Endothelial cell of hepatic sinusoid (primary cell): ENCODE results near the gene DLK1.

Source experiments
- in situ Hi-C: cut with HindIII; loops from 2 replicates; pipeline ENCODE4 v1.10.0; 2017; ENCODE audit warnings: low sequenced_read_pairs

Gene DLK1

DNA sequence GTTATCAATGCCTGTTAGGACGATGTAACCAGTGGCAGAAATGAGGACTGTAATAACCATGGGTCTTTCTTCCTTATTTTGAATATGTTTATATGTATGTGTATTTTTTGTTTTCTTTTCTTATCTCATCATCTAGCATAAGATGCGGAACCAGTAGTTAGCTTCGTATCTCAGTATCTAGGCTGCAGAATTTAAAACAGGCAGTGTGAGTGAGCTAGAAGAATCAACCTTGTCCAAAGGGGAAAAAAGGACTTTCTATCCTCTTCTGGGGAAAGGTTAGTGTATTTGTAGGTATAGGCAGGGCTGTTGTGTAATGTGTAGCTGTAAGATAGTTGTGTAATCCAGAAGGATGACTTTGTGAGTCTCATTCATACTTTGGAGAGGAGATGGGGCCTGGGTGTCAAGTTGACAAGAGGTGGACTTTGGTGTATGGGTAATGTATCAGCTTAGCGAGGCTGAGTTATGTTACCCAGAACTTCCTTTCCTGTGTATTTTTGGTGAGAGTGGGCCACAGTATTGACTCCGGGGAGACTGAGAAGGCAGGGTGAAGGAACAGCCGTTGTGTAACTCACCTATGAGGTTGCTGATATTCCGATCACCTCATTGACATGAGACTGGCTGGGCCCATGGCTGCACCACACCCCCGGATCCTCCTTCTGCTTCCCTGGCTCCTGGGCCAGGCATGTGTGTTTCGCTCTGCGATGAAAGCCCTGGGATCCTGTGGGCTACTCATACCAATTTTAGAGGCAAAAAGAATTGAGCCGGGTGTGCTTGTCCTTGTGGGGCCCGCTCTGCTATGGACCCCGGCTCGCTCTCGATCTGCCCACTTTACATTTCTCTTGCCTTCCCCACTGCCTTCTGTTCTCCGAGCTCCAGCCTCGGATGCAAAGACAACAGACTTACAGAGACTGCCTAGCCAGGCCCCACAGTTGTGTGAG, 24.3 kb downstream of the DLK1 start:
- in situ Hi-C loops, result no loop called here

DNA sequence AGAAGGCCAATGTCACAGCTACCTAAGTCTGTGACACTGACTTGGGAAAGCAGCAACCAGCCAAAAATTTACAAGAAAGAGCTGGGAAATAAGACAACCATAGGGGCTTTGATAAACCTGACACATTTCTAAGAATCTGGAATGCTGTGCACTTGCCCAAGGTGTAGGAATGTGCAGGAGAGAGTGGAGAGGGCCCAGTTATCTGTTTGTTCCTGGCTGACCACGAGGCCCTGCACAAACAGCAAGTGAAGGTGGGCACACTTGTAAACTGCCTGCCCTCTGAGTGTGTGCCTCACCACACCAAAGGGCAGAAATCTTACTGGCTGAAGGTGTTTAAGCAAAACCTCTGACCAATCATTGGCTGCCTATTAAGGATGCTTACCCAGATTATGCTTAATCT, 27.3 kb downstream of the DLK1 start:
- in situ Hi-C loops, result no loop called here

DNA sequence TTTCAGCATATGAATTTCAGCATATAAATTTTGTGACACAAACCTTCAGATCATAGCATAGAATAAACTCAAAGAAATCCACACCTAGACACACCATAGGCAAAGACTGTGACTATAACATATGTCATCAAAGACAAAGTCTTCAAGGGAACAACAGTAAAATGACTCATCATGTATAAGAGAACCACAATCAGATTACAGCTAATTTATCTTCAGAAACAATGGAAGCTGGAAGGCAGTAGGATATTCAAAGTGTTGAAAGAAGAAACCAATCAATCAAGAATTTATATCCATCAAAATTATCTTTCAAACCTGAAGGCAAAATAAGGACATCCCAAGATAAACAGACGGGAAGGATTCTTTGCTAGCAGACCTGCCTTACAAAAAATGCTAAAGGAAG, 29.0 kb downstream of the DLK1 start:
- in situ Hi-C loops, result no loop called here

DNA sequence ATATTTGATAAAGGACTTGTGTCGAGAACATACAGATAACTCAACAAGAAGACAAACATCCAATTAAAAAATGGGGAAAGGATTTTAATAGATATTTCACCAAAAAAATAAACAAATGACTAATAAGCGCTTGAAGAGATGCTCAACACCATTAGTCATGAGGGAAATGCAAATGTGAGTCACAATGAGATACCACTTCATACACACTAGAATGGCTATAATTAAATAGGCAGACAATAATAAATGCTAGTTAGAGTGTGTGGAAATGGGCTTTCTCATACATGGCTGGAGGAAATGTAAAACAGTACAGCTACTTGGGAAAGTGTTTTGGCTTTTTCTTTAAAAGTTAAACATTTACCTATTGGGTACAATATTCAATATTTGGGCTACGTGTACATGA, 34.8 kb downstream of the DLK1 start:
- in situ Hi-C loops, result no loop called here

DNA sequence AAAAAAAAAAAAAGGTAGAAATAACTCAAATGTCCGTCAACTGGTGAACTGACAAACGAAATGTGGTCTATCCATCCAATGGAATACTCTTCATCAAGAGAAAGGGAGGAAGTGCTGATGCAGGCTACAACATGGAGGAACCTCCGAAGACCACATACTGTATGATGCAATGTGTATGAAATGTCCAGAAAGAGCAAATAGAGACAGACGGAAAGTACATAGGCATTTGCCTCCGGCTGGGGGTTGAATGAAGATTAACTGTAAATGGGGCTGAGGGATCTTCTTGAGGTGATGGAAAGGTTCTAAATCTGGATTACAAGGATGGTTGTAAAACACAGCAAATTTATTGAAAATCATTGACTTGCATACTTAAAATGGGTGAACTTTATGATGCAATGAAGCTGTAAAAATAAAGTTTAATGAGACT, 35.4 kb downstream of the DLK1 start:
- in situ Hi-C loops, result no loop called here

DNA sequence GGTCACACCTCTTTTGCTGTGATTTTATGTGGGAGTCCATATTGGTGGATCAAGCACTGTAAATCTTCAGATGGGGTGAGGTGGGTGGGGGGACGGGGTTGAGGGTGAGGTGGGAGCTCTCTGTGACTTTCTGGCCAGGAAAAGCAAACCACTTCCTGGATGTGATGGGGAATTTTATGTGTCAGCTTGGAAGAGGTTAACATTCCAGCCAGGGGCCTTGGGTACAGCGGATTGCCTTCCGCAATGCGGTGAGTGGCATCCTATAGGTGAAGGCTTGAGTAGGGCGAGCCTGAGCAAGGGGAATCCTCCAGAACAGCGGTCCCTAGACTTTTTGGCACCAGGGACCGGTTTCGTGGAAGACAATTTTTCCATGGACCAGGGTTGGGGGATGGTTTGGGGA, 36.2 kb downstream of the DLK1 start:
- in situ Hi-C loops, result no loop called here

DNA sequence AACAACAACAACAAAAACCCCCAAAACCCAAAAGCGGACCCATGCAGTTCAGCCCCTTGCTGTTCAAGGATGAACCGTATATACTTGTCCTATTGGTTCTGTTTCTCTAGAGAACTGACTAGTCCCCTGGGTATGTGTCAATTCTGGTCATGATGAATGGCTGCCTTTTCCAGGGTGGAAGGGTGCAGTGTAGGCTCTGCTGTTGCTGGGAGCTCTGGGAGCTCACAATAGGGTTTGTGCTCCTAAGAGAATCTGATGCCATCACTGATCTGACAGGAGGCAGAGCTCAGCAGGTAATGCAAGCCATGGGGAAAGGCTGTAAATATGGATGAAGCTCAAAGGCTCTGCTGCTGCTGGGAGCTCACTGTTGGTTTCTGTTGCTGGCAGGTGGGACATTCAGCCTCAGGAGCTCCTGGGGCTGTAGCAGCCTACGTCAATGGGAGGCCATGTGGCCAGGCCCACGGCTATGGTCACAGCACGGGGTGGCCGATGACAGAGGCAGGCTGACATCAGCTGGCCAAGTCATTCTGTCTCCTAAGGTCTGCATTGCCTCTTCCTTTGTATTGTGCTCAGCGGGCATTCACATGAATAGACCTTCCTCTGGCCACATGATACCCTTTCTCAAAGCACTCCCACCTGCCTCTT, 37.9 kb downstream of the DLK1 start:
- in situ Hi-C loops, result no loop called here

DNA sequence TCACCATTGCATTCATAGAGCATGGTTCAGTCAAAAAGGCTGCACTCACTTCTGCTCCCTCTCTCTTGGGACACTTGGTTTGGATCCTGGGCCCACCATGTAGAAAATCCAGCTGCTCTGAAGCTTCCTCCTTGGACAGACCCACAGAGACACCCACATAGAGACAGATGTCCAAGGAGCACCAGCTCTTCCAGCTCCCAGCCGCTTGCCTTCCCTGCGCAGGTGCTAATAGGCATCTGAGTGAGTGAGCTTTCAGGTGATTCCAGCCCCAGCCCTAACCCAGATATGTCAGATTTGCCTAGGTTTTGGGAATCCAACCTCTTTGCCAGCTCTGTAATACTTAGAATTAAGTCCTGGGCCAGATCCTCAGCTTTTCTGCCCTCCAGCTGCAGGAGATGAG, 38.6 kb downstream of the DLK1 start:
- in situ Hi-C loops, result no loop called here

DNA sequence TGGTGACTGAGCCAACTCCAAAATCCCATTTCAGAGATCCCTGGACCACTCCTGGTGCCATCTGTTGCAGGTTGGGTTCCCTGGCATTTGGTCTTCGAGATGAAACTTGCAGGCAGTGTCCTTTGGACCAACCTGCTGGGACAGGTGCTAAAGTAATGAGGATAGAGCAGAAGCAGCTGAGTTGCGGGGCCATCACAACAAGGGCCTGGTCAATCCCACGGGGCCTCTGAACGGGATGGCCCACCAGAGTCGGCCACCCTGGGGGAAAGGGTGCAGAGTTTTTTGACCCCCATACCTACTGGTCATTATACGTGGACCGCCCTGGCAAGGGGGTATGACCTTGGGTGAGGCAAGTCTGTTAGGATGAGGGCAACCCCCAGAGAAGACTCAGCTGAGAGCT, 39.3 kb downstream of the DLK1 start:
- in situ Hi-C loops, result no loop called here

DNA sequence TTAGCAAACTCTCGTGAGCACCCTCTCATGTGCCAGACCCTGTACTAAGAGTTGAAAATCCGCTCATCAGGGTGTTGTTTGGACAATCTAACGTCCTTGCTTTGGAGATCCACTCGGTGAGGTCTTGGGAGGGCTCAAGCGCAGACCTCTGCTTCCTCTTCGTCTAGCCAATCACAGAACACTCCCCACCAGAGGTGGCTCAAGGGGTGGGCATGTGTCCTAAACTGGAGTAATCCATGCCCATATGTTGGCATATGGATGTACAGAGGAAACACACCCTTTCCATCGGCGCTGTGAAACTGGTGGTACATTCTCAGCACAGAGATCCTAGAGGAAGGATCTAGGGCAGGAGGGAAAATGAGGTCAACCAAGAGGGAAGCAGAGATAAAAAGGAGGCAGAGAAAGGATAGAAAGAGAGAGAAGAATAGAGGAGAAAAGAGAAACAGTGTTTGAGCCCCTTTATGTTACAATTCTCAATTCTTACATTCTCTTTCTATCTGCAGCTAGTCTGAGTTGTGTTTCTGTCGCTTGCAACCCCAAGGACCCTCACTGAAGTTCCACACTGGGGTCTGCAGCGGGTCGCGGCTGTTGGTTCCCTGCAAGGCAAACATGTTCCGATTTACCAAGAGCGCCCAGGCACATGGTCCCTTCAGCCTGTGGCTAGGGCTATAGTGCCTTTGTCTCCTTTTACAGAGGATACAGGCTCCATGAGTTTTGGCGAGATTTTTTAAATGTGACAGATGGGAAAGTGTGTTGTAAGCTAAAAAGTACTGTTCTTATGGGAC, 40.5 kb downstream of the DLK1 start:
- in situ Hi-C loops, result no loop called here

DNA sequence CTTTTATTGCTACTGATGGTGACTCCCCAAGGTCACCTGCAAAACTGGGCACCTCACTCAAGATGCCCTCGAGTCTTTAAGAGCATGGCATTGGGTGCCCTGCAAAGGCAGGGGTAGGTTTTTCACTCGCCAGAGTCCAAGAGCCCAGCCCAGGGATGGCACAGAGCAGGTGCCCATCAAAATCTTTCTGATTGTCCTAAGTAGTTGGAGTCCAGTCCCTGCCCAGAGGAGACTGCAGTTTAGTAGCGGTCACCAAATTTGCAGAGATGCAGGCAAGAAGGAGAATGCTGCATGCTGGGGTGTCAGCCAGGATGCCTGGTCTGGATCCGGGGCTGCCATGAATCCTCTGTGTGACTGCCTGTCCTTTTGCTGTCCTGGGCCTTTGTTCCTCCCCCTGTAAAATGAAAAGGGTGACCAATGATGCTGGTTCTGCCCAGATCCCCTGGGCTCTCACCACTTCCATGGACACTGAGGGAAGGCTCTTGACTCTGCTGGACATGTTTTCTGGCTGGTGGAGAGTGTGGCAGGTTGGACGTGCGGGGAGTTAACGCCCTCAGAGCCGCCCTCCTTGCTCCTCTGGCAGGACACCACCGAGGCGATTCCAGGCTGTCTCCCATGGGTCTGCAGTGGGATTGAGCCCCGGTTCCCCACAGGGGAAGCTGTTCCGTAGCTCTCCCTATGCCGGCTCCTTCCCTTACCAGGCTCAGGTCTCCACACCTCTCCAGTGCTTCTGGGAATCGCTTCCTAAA, 41.3 kb downstream of the DLK1 start:
- in situ Hi-C loops, result no loop called here

DNA sequence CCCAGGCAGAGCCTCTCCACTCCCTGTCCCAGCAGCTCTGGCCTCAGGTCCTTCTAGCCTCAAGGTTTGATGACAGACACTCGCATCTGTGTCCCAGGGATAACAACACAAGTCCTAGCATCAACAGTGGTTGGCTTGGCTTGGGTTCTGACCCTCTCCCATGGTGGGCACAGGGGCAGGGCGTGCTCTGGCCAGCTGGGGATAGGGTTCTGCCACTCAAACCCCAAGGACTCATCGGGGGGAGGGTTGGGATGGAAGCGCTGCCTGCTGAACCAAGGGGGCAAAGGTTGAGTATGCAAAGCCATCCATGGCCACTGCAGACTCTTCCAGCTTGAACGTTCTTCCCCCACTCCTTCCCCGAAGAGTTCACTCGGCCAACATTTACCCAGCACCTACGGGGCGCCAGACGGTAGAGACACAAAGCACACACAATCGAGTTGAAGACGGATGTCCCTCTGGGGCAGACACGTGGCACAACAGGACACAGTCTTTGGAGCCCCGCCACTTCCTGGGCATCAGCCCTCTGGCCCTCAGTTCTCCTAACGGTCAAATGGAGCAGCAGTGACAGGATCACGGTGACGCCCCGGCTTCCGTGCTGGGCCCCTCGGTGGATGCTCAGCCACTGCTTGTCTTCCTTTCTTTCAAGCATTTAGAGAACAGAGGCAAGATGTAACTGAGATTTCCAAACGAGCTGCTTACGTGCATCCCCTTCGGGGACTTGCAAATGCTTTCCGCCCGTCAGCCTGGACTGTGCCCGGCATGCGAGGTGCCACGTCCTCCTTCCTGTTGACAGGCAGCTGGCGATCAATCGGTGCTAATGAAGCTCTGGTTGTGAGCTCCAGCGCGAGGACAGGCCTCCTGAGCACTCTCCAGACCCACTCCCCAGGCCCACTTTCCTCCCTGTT, 42.6 kb downstream of the DLK1 start:
- in situ Hi-C loops, result no loop called here

DNA sequence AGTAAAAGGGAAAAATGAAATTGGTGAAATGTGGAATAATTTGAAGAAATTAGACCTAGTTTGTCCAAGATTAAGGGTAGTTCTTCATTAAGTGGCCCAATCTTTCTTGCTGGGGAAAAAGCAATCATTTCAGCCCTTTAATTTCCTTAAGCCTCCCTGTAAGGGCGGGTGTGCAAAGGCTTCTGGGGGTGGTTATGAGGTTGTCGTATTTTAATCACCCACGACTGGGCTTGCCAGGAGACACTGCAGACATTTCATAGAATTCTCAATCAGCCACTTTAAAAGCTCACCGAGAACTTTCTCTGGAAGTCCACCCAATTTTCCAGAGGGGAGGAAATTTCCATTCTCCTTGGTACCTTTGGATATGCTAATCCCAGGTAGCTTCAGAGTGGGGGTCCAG, 43.4 kb downstream of the DLK1 start:
- in situ Hi-C loops, result no loop called here

DNA sequence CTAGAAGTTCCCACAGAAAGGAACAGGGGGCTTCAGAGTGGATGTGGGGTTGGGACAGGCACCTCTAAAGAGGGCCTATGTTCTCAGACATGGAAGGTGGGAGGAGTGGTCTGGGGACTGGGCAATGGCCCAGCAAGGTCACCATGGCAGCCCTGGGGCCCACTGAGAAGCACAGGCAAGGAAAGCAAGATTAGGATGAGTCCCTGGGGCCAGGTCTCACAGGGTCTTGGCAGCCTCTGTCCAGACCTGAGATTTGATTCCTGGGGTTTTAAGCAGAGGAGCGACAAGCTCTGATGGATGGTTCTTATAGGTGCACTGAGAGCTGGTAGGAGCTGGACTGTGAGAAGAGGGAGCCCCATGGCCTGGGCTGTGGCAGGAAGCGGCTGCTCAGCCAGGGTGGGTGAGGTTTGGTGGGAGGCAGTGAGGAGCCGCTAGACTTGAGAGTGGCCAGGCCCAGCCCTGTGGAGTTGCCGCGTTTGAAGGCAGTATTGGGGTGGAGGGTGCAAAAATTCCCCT, 44.0 kb downstream of the DLK1 start:
- in situ Hi-C loops, result no loop called here

DNA sequence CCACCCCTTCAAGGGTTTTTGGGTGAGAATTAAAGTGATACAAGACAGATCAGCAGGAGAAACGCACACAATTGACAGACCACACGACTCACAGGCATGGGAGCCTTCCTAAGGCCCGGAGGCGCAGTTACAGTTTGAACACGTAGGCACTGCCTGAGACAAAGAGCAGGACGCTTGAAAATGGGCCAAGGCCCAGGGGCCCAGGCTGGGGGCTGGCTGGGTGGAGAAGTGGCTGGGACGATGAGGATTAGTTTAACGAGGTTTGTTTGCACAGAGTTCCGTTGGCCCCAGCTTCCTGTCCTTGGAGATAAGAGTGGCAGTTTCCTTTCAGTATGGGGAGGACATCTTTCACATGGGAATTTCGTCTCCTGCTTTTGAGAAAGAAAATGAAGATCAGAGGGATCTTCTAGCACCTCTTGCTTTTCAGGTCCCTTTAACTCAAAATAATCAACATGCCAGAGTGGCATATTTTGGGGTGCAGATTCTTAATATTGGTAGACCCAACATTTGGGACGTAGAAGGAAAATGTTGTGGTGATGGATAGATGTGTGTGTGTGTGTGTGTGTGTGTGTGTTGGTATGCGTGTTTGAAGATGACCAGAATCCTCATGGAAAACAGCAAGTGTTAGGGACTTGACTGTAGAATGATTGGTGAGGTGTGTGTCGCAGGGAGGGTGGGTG, 44.6 kb downstream of the DLK1 start:
- in situ Hi-C loops, result no loop called here

DNA sequence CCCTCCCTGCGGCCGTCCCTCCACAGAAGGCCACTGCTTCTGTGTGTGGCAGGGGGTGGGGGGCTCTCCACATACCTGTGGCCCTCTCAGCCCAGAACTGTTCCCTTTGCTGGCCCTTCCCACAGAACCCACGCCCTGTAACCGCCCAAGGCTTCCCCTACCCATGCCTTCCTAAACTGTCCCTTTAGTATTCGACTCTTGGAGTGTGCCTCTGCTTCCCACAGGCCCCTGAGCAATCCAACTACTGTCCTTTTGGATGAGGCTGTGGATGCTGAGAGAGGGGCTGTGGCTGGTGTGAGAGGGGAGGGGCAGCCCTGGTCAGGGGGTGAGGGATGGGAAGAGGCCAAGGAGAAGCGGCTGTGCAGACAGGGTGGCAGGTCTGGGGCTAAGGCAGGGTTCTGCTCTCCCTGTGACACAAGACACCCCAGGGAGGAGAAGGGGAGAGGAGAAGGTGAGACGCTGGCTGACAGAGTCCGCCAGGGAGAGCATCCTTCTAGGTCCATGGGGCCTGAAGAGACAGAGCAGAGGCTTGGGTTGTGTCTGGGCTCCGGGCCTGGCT, 46.0 kb downstream of the DLK1 start:
- in situ Hi-C loops, result no loop called here

DNA sequence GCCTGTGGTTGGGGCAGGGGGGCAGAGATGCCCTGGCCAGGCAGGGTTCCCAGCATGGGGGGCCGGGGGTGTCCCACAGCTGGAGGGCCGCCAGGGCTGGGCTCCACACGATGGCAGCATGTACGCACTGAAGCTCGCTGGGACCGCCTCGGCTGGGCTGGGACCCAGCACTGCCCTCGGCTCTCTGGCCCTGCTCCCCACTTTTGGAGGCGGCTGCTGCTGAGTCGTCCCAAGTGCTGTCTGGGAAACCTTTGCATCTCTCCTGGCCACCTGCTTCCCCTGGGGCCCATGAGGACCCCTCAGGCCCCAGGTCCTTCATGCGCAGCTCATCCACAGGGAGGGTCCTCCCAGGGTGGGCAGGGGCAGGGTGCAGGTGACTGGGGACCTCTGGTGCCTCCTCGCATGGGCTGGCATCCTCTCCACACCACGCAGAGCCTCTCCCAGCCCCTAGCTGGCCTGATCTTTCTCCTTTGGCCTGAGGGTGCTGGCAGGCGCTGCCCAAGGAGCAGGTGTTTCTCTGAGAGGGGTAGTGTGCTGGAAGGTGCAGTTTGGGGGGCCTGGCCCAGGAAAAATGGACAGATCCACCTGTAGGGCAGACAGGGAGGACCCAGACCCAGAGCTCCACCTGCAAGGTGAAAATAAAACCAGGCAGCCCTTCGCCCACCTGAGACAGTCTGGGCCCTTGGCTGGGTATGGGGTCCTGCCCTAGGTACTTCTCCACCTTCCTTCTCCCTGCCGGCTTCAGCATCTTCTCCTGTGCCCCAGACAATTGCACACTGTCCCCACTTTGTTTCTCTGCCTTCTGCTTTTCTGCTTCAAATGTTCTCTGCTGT, 46.9 kb downstream of the DLK1 start:
- in situ Hi-C loops, result no loop called here

DNA sequence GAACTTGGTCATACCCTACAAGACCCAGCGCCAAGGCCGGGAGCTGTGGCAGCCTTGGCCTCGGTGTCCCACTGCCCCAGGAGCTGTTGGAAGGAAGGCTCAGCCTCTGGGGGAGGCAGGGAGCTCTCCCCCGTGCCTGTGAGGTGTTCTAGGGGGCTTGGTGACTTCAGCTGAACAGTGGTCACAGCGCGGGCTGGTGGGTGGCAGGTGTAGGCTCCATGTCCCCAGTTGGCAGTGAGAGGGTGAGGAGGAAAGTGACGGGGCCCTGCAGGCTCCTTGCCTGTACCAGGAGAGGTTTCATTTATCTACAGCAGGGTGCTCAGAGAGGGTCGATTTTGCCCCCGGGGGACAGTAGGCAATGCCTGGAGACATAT, 47.5 kb downstream of the DLK1 start:
- in situ Hi-C loops, result no loop called here
